HepG2 (cell line): ENCODE measurements around the gene ZNF615. TPM values are rescaled to one million over a fixed set of nuclear protein-coding genes. Genes with fewer than 3 reads are reported as not detected.
A peak's percentile ranks its signal among the peaks of the same experiment; 100 is the strongest.

Source experiments
- ATAC-seq: fragments of 200-7000 bp; cut with Tn5 transposase; 3 replicates; pipeline ENCODE4 v1.9.1; 2020; ENCODE audit warnings: mild to moderate bottlenecking, moderate library complexity
- BruUV-seq: library from RNA; stranded (reverse); fragments of 400-500 nt; replicated peaks from 2 replicates; lab custom pipeline; 2021; lab: Mats Ljungman, UMichigan
- CTCF ChIA-PET: fragments of 300-600 bp; formaldehyde crosslinking; extraction: SDS; loops from one replicate; lab custom pipeline; 2021; ENCODE audit warnings: low total read pairs, inconsistent platforms, low intra/inter-chr PET ratio; lab: Yijun Ruan, JAX
- POLR2A ChIA-PET: fragments of 350-600 bp; sonication (Branson Sonifier 250); formaldehyde crosslinking; loops from one replicate; lab custom pipeline; 2020; ENCODE audit warnings: antibody characterized with exemption, inconsistent platforms; lab: Yijun Ruan, JAX
- DNase-seq: peaks from one replicate; pipeline ENCODE4 v3.0.0-alpha.2; 2015; ENCODE audit warnings: low spot score
- FAIRE-seq: peaks from 3 replicates; lab custom pipeline; 2011; peaks lifted over from hg19 to GRCh38; lab: Jason Lieb, UNC
- H2AFZ ChIP-seq: one replicate; pipeline ENCODE4 v1.6.1; 2011; ENCODE audit warnings: low read length, inconsistent platforms
- H3K27ac ChIP-seq: fragments of 300-600 bp; 3 replicates; pipeline ENCODE4 v1.8.0; 2011; ENCODE audit warnings: mixed run types, mild to moderate bottlenecking, mixed read lengths, low read length, inconsistent platforms; ENCODE audit not compliant: insufficient read depth; ENCODE audit errors: extremely low read length
- H3K27me3 ChIP-seq, 2 experiments: fragments of 200-600 bp in 1 of 2; 2 replicates in 1 of 2; 3 replicates in 1 of 2; pipeline versions ENCODE4 v1.6.0 to v1.8.0; 2011; ENCODE audit warnings: low read length in 2 of 2, mild to moderate bottlenecking in 2 of 2, moderate library complexity in 2 of 2, inconsistent platforms in 1 of 2; ENCODE audit not compliant: insufficient read depth in 2 of 2, control insufficient read depth in 1 of 2
- H3K36me3 ChIP-seq, 2 experiments: fragments of 200-600 bp in 1 of 2; replicated peaks in 1 of 2; 2 replicates in 1 of 2; 3 replicates in 1 of 2; pipeline versions ENCODE4 v1.5.1 to v1.8.0; 2011; ENCODE audit warnings: low read length in 2 of 2, inconsistent platforms in 1 of 2; ENCODE audit not compliant: insufficient read depth in 2 of 2, control insufficient read depth in 1 of 2
- H3K4me1 ChIP-seq: 2 replicates; pipeline ENCODE4 v1.5.1; 2012; ENCODE audit warnings: low read length, inconsistent platforms; ENCODE audit not compliant: insufficient read depth
- H3K4me2 ChIP-seq: 2 replicates; pipeline ENCODE4 v1.6.0; 2011; ENCODE audit warnings: low read depth, low read length, inconsistent platforms
- H3K4me3 ChIP-seq, 3 experiments: fragments of 200-600 bp in 1 of 3; sonication (generic), shearing (Covaris generic) in 1 of 3; replicated peaks in 1 of 3; 2 replicates each; pipeline ENCODE4 v1.5.1; 2011 to 2016; ENCODE audit warnings: low read length in 3 of 3, inconsistent platforms in 2 of 3, low read depth in 2 of 3, mild to moderate bottlenecking in 2 of 3, control low read depth in 1 of 3, mixed read lengths in 1 of 3; ENCODE audit not compliant: insufficient read depth in 1 of 3
- H3K79me2 ChIP-seq: one replicate; pipeline ENCODE4 v1.6.1; 2011; ENCODE audit warnings: low read length, inconsistent platforms; ENCODE audit not compliant: insufficient read depth
- H3K9ac ChIP-seq: 2 replicates; pipeline ENCODE4 v1.6.0; 2011; ENCODE audit warnings: mild to moderate bottlenecking, low read depth, low read length, inconsistent platforms; ENCODE audit not compliant: insufficient read depth
- H3K9me3 ChIP-seq: 2 replicates; pipeline ENCODE4 v1.5.1; 2012; ENCODE audit warnings: mild to moderate bottlenecking, low read length
- H4K20me1 ChIP-seq: 2 replicates; pipeline ENCODE4 v1.6.0; 2011; ENCODE audit warnings: inconsistent platforms, mild to moderate bottlenecking, low read length, moderate library complexity; ENCODE audit not compliant: insufficient read depth
- CEBPB ChIP-seq: IDR thresholded peaks from 2 replicates; pipeline ENCODE4 v1.6.1; 2011; ENCODE audit warnings: low read depth, low read length, improper control_type of control experiment, borderline replicate concordance
- CEBPG ChIP-seq: IDR thresholded peaks from 2 replicates; pipeline ENCODE4 v1.6.1; 2016
- WGBS: methylation state at CpG from one replicate; pipeline ENCODE4 v1.1.6; 2017; ENCODE audit warnings: low lambda C conversion rate; 5-methylcytosine and 5-hydroxymethylcytosine counted together
- in situ Hi-C: cut with HindIII; loops from 2 replicates; pipeline ENCODE4 v1.10.0; 2017; ENCODE audit warnings: low pct_unique_long_range_greater_than_20kb; ENCODE audit not compliant: extremely low pct_ligation_motif_present
- intact Hi-C: fragments of 100-400 bp; cut with micrococcal nuclease; formaldehyde crosslinking; loops from one replicate; pipeline ENCODE4 v1.10.0; 2022; ENCODE audit not compliant: unreplicated experiment
- polyA plus RNA-seq, 8 experiments: library from polyadenylated mRNA; depleted of rRNA in 3 of 8; stranded (reverse) in 7 of 8; unstranded in 1 of 8; fragments of >200 nt; fragmentation: Illumina TruSeq in 4 of 8; extraction: Trizol in 4 of 8; gene quantifications; 2 replicates each; pipeline versions ENCODE4 v1.2.1 to v1.2.3, GENCODE V29; 2011 to 2016; ENCODE audit warnings: low read depth in 4 of 8, missing spikeins in 1 of 8, mixed read lengths in 1 of 8; ENCODE audit not compliant: insufficient read depth in 1 of 8
- total RNA-seq, 5 experiments: library from RNA; depleted of rRNA; stranded (reverse); fragments of >200 nt; fragmentation: Illumina TruSeq; extraction: Trizol; gene quantifications; 2 replicates each; pipeline ENCODE4 v1.2.3, GENCODE V29; 2016; ENCODE audit warnings: low read depth in 1 of 5
- TF ChIP-seq, protein P1 (sequence below): sonication (generic); formaldehyde crosslinking; IDR thresholded peaks from 2 replicates; pipeline ENCODE4 v1.5.0; 2020; ENCODE audit warnings: mild to moderate bottlenecking, missing genetic modification reagents, borderline replicate concordance

Gene ZNF615
- total and polyA plus RNA-seq, 2 of the 13 experiments (the other 11 are each of a cell fraction or from before 2014, with no cell fraction given), result 5.2 to 7.8 TPM

DNA sequence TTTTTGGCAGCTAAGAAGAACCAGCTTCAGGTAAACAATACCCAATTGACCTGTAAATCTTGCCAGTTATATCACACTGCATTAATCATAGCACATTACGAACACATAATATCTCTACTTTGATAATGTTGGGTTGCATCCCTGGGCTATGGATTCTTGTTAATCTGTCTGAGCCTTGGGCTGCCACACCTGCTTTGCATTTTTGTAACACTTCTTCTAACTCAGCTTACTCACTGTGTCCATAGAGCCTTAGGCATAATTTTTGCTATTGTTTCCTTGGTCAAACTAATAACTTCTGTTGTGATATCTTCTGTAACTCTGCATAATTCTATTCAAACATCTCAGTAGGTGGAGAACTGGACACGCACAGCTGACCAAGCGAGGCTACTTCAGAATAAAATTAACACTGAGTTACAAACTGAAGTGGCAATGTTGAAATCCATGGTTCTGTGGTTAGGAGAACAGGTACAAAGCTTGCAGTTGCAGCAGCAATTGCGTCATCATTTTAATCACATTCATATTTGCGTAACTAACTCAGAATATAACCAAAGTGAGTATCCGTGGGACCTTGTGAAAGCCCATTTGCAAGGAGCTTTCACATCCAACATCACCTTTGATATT, 27.8 kb downstream of the ZNF615 start:
- Histone ChIP-seq H3K36me3 (peaks cover 0 to 4% of the 10 kb centered on the region in 2 experiments; a peak in 1 of 5 replicates), H3K4me3 (no peak overlapping the region), H3K4me2 (no peak overlapping the region), H2AFZ (no peak overlapping the region), H3K4me1 (peaks cover 1% of the 10 kb centered on the region; the same call in 1 of the 2 replicates), H4K20me1 (no peaks in the 10 kb centered on the region), H3K79me2 (peaks cover 26% of the 10 kb centered on the region), H3K9ac (no peak overlapping the region), H3K9me3 (peaks cover 49% of the 10 kb centered on the region; the same call in 1 of the 2 replicates), H3K27ac (no peak overlapping the region), H3K27me3 (no peaks in the 10 kb centered on the region)
- FAIRE-seq (no peak), ATAC-seq (no peak), DNase-seq (no peak)
- intact Hi-C loops, result no loop called here
- peak; percentile 60 for TF ChIP-seq CEBPG (CRISPR knock-in tag)
- TF ChIP-seq, protein P1, sequence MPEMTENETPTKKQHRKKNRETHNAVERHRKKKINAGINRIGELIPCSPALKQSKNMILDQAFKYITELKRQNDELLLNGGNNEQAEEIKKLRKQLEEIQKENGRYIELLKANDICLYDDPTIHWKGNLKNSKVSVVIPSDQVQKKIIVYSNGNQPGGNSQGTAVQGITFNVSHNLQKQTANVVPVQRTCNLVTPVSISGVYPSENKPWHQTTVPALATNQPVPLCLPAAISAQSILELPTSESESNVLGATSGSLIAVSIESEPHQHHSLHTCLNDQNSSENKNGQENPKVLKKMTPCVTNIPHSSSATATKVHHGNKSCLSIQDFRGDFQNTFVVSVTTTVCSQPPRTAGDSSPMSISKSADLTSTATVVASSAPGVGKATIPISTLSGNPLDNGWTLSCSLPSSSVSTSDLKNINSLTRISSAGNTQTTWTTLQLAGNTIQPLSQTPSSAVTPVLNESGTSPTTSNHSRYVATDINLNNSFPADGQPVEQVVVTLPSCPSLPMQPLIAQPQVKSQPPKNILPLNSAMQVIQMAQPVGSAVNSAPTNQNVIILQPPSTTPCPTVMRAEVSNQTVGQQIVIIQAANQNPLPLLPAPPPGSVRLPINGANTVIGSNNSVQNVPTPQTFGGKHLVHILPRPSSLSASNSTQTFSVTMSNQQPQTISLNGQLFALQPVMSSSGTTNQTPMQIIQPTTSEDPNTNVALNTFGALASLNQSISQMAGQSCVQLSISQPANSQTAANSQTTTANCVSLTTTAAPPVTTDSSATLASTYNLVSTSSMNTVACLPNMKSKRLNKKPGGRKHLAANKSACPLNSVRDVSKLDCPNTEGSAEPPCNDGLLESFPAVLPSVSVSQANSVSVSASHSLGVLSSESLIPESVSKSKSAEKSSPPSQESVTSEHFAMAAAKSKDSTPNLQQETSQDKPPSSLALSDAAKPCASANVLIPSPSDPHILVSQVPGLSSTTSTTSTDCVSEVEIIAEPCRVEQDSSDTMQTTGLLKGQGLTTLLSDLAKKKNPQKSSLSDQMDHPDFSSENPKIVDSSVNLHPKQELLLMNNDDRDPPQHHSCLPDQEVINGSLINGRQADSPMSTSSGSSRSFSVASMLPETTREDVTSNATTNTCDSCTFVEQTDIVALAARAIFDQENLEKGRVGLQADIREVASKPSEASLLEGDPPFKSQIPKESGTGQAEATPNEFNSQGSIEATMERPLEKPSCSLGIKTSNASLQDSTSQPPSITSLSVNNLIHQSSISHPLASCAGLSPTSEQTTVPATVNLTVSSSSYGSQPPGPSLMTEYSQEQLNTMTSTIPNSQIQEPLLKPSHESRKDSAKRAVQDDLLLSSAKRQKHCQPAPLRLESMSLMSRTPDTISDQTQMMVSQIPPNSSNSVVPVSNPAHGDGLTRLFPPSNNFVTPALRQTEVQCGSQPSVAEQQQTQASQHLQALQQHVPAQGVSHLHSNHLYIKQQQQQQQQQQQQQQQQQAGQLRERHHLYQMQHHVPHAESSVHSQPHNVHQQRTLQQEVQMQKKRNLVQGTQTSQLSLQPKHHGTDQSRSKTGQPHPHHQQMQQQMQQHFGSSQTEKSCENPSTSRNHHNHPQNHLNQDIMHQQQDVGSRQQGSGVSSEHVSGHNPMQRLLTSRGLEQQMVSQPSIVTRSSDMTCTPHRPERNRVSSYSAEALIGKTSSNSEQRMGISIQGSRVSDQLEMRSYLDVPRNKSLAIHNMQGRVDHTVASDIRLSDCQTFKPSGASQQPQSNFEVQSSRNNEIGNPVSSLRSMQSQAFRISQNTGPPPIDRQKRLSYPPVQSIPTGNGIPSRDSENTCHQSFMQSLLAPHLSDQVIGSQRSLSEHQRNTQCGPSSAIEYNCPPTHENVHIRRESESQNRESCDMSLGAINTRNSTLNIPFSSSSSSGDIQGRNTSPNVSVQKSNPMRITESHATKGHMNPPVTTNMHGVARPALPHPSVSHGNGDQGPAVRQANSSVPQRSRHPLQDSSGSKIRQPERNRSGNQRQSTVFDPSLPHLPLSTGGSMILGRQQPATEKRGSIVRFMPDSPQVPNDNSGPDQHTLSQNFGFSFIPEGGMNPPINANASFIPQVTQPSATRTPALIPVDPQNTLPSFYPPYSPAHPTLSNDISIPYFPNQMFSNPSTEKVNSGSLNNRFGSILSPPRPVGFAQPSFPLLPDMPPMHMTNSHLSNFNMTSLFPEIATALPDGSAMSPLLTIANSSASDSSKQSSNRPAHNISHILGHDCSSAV (CRISPR knock-in tag), result no peak
- peak; percentile 82 for TF ChIP-seq CEBPB
- 91% methylated on average over 6 of the region's 6 CpGs for WGBS
- CTCF ChIA-PET, result no interaction called here
- POLR2A ChIA-PET, result no interaction called here
- no TSS peak for BruUV-seq
- in situ Hi-C loops, result no loop called here
